NCI-H1417 treated with DMSO at 0.1 percent for 48 hours (cell line): ENCODE results near the gene F11R.
"Not testable (repeated sequence)": the region's sequence is repeated elsewhere in the genome, so short reads cannot be mapped to it uniquely, and the experiment has no call there.

Experiments used
- DNase-seq: peaks from one replicate; lab custom pipeline; 2025; lab: John Stamatoyannopoulos, UW

The F11R gene

GRCh38 chr1:161020509-161021164, at the start of gene F11R:
F11R (minus strand) TSS chr1:161021152; CDS start chr1:161021073, 79 bp downstream.
- no peak for DNase-seq

GRCh38 chr1:161069731-161070270, 48.8 kb upstream of the F11R start, which contains the start of gene ARHGAP30:
ARHGAP30 (minus strand) TSS chr1:161069891; CDS start chr1:161069624, 267 bp downstream.
- DNase-seq = no peak

DNA sequence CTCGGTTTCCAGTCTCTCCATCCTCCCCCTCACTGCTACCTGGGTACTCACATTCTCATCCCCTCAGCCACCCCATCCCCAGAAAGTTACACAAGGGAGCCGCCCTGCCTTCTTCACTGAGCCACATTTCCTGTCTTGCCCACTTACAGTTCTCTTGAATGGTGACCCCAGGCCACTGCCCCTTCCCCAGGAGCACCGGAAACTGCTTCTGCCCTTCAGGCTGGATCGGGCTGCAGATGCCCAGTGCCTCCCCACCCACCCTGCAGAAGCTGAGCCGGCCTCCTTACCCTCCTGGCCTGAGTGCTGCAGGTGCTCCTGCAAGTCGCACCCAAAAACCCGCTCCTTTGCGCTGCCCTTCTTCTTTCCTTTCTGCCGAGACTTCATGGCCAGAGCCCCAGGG, 48.3 kb upstream of the F11R start:
- DNase-seq = no peak

DNA sequence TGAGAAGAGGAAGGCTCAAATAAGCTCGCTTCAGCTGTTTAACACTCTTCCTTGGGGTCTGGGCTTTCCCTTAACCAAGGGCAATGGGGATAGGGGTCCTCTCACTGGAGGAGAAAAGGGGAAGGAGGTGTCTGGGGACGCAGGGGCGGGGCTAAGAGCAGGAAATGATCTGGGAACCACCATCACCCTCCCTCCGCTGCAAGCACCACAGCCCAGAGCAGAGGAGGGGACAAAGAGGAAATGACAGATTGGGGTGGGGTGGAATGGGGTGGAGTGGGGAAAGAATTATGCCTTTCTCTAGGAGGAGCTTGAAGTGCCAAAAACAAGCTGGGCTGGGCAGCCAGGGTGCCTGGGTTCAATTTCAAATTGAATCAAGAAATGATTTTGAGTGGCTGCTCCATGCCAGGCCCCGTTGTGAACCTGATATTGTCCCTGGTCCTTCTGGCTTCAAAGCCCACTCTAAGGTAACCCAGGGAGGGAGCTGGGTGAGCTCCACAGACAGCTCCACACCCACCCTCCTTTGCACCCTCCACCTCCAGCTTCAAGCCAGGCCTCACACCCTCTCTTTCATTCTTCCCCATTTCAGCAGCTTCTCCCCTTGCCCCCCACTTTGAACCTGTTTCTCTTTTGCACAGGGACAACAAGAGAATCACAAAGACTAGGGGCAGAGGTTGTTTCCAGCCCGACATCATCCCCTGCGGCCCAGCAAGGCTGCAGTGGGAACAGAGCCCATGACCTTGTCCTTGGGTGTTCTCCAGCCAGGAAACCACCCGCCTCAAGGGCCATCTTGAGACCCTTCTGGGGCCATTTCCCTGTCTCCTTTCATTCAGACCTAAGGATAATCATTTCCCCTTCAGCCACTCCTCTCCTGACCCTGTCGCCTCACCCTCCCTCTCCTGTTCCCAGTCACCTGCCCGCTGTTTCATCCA, 47.6 kb upstream of the F11R start:
- no peak for DNase-seq

- DNase-seq = no peak
Observed at GRCh38 chr1:161066694-161067093, 45.7 kb upstream of the F11R start.

GRCh38 chr1:161065681-161066080, 44.7 kb upstream of the F11R start:
- not testable (repeated sequence) for DNase-seq

- DNase-seq = not testable (repeated sequence)
Observed at GRCh38 chr1:161063936-161064335, 43.0 kb upstream of the F11R start.

DNA sequence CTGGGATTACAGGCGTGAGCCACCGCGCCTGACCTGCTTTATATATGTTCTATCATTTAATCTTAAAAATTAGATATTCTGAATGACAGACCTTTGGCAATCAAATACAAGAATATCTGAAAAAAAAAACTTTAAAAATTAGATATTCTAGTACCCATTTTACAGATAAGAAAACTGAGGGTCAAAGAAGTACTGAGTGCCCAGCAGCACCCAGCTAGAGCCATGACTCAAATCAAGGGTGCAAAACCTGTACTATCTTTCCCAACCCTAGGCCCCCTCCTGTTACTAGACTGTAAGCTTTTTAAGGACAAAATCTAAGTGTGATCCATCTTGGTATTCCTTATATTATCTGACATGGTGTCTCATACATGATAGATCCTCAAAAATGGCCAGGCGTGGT, 40.5 kb upstream of the F11R start:
- no peak for DNase-seq

DNA sequence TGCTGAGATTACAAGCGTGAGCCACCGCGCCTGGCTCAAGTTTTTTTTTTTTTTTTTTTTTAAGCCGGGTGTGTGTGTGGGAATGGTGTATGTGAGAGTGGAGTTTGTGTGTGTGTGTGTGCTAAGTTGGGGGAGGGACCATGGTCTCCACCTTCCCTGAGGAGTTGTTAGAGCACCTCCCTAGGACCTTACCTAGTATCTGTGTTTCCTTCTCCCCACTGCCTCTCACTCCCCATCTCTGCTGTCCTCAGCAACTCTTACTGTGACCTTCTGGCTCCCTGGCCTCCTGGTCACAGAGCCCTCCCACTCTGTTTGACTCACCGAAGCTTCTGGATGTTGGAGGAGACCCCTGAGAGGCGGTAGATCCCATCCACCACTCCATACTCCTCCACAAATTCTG, 38.3 kb upstream of the F11R start:
- no peak for DNase-seq

DNA sequence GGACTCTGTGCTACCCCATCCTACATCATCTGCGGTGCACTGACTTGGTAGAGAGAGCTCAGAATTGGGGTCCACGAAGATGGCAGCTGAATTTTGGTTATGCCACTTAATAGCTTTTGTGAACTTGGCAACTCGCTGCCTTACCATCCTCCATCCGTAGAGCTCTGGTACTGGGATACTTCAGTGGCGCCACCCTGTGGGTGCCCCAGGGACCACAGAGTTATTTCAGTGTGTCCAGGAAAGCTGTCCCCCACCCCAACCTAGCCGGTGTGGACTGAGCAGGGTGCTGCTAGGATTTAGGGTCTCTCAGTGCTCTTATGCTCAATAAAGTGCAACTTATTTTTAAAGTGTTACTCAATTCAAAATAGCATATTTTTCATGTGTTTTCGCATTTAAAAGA, 33.9 kb upstream of the F11R start:
- DNase-seq = no peak

- DNase-seq = no peak
Observed at GRCh38 chr1:161054232-161054631, 33.3 kb upstream of the F11R start.

DNA sequence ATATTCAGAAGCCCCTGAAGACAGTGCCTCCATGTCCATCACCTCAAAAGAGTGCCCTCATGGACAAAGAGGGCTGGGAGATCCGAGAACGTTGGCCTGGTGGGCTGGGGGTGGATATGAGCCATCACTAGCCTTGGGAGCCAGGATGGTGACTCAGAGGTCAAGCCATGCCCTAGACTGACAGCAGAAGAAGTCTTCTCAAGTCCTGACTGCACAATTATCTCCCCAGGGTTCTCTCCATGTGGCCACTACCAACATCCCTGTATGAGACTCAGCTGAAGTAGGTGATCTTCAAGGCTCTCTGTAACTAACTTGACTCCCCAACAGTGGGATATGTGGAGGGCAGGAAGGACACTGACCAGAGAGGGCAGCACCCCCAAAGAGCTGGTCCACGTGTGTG, 31.9 kb upstream of the F11R start:
- no peak for DNase-seq

- no peak for DNase-seq
Observed at GRCh38 chr1:161051219-161051618, 30.3 kb upstream of the F11R start.

- no peak for DNase-seq
Observed at GRCh38 chr1:161048949-161049722, 28.2 kb upstream of the F11R start.

- no peak for DNase-seq
Observed at GRCh38 chr1:161047436-161048420, 26.8 kb upstream of the F11R start.

GRCh38 chr1:161046605-161047228, 25.8 kb upstream of the F11R start:
- no peak for DNase-seq

DNA sequence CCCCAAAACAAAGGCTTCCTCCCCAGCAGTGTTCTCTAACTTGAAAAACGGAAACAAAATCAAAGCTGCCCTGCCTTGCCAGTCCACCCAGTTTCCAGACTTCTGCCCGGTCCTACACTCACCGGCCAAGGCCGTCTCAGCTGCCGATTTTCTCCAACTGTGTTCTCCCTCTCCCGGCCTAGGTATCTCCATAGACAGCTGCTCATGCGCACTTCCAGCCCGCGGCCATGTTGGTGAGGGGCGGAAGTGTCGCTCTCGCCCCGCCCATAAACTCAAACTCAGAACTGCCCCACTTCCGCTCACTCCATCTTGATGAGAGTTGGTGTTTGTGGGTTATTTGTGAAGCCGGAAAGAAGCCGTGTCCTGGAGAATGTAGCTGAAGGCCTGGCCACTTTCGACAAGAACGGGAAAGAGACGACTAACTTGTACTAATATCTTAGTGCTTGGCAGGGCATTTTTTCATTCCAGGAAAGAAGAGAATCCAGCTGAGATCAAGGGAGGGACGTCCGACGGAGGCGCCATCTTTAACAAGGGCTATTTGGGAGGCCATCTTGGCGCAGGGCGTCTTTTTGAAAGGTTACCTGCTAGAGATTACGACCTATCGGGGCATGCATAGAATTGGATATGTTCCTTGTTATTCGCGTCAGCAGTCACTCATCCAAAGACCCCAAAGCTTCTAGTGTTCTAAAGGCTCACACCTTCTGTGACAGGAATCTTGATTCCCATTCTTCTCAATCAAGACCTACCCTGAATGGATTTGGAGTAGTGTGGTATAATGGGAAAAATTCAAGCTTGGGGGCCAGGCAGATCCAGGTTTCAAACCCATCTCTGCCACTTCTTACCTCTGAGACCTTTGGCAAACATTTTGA, 25.0 kb upstream of the F11R start, which contains the start of gene USF1:
Gene USF1 (minus strand): TSS at position 242 of the 869 bp plus-strand sequence. CDS start 2,702 bp downstream, outside the sequence.
- DNase-seq = peak; percentile 80

DNA sequence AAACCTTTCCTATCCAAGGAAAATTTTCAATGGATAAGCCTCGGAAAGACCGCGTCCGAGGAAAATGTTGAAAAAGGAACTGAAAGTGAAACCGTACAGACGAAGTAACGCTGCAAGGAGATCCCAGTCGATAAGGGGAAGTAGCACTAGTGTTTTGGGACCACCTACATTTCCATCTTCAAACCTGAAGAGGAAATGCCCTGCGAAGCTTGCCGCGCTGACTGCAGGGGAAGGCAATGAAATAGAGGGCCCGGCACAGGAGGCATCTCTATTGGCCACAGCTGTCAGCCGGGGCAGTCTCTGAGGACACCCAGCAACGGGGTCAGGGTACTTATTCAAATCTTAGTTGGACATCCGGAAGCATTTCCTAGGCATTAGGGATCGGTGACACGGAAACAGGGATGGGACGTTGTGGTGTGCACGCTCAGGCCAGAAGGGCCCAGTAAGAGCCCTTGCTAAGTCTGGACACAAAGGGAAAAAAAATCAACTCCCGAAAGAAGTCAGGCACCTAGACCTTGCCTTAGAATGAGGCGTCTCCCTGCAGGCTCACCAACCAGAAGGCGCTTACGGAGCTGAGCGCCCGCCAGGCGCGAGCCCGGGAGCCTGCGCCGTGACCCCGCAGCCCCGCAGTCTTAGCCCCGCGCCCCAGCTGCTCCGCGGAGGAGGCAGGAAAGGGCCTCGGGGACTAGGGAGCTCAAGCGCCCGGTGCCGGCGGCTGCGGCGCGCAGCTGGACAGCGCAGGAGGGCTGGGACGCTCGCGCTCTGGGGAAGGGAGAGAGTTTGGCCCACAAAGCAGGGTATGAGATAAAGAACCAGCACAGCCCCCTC, 24.2 kb upstream of the F11R start:
- no peak for DNase-seq
